OCI-M1 (cell line): ENCODE results near the gene SSH2.
"Not testable (repeated sequence)": the region's sequence is repeated elsewhere in the genome, so short reads cannot be mapped to it uniquely, and the experiment has no call there.

ENCODE experiments used
- DNase-seq: peaks from one replicate; lab custom pipeline; 2025; lab: John Stamatoyannopoulos, UW

Gene SSH2, protein sequence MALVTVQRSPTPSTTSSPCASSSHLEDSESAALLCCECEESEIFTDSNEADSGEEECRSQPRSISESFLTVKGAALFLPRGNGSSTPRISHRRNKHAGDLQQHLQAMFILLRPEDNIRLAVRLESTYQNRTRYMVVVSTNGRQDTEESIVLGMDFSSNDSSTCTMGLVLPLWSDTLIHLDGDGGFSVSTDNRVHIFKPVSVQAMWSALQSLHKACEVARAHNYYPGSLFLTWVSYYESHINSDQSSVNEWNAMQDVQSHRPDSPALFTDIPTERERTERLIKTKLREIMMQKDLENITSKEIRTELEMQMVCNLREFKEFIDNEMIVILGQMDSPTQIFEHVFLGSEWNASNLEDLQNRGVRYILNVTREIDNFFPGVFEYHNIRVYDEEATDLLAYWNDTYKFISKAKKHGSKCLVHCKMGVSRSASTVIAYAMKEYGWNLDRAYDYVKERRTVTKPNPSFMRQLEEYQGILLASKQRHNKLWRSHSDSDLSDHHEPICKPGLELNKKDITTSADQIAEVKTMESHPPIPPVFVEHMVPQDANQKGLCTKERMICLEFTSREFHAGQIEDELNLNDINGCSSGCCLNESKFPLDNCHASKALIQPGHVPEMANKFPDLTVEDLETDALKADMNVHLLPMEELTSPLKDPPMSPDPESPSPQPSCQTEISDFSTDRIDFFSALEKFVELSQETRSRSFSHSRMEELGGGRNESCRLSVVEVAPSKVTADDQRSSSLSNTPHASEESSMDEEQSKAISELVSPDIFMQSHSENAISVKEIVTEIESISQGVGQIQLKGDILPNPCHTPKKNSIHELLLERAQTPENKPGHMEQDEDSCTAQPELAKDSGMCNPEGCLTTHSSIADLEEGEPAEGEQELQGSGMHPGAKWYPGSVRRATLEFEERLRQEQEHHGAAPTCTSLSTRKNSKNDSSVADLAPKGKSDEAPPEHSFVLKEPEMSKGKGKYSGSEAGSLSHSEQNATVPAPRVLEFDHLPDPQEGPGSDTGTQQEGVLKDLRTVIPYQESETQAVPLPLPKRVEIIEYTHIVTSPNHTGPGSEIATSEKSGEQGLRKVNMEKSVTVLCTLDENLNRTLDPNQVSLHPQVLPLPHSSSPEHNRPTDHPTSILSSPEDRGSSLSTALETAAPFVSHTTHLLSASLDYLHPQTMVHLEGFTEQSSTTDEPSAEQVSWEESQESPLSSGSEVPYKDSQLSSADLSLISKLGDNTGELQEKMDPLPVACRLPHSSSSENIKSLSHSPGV (N-terminal part only)

GRCh38 chr17:29929533-29930408 is at the start of gene SSH2:
Gene SSH2 (minus strand): TSS chr17:29930228. CDS start chr17:29930000, 228 bp downstream.
- DNase-seq = peak; percentile 92

DNA sequence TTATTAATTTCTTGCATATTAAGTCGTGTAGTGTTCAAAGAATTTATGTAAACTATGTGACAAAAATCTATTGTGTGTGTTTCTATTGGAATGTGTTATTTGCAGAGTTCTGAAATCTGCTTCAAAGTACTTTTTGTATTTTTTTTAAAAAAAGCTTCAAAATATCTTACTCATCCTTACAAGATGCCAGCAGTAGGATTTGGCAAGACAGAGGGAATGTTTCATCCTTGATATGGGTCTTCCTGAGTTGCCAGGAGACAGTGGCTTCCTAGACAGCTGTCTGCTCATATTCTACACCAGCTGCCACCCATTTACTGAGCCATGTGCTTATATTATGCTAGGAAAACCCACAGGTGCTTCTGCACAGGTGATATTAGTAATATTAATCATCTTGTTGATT is 47.8 kb upstream of the SSH2 start:
- no peak for DNase-seq

GRCh38 chr17:29973005-29973404 is 43.0 kb upstream of the SSH2 start:
- DNase-seq = no peak

- DNase-seq = no peak
Measured at GRCh38 chr17:29972277-29972676, 42.2 kb upstream of the SSH2 start.

DNA sequence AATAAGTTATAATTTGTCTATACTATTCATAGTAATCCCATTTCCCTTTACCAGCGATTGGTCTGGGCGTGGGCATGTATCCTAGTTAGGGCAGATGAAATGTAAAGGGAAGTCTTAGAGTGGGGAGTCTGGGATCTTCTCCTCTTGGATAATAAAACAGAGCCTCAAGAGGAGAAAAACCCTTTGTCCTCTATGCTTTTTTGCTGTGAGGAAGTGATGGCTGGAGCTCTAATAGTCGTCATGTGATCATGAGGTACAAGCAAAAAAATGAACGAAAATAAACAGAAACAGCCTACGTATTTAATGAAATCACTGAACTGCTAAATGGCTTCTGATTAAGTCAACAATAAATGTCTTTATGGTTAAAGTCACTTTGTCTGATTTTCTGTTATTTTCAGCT is 38.2 kb upstream of the SSH2 start:
- no peak for DNase-seq

GRCh38 chr17:29962656-29963055 is 32.6 kb upstream of the SSH2 start:
- DNase-seq = no peak

DNA sequence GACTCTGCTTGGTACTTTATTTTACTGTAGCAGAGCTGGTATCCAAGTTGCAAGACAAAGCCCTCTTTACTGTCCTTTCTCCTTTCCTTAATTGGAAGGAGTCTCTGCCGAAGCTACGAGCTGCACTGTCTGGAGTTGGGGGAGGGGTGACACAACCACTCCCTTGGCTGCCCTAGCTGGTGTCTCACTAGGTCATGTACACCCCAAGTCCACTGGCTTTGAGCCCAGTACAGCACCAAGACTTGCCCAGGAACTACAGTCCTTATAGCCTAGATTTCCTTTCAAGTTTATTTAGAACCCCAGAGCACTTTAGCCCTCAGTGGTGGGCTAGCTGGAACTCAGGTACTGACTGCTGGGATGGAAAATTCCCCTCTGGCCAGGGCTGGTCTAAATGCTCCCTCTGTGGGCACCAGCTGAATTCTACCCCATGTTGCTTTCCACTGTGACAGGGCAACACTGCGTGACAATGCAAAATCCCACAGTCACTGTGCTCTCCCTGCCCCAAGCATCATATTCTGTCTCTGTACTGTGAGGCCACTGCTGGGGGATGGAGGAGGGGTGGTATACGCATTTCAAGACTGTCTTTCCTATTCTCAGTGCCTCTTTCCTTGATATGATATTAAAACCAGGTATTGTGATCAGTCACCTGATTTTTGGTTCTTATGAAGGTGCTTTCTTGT is 29.8 kb upstream of the SSH2 start:
- no peak for DNase-seq

DNA sequence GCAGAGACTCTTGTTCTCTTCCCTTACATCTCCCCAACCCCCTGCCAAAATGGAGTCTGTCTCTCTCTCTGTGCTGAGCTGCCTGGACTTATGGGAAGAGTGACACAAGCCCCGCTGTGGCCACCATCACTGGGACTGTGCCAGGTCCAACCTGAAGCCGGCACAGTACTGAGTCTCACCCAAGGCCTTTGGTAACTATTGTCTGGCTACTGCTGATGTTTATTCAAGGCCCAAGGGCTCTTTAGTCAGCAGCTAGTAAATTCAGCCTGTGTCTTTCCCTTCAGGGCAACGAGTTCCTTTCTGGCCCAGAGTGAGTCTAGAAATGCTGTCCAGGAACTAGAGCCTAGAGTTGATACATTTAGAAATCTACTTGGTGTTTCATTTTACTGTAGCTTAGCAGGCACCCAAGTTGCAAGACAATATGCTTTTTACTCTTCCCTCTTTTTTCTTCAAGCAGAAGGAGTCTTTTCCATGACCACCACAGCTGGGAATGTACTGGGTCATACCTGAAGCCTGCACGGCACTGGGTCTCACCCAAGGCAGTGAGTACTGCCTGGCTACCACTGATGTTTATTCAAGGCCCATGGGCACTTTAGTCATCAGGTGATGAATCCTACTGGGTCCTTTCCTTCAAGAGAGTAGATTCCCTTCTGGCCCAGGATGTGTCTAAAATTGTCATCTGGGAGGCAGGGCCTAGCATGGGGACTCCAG is 29.1 kb upstream of the SSH2 start:
- no peak for DNase-seq

DNA sequence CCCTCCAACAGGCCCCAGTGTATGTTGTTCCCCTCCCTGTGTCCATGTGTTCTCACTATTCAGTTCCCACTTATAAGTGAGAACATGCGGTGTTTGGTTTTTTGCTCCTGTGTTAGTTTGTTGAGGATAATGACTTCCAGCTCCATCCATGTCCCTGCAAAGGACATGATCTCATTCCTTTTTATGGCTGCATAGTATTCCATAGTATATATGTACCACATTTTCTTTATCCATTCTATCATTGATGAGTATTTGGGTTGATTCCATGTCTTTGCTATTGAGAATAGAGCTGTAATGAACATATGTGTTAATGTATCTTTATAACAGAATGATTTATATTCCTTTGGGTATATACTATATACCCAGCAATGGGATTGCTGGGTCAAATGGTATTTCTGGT is 27.5 kb upstream of the SSH2 start:
- not testable (repeated sequence) for DNase-seq

DNA sequence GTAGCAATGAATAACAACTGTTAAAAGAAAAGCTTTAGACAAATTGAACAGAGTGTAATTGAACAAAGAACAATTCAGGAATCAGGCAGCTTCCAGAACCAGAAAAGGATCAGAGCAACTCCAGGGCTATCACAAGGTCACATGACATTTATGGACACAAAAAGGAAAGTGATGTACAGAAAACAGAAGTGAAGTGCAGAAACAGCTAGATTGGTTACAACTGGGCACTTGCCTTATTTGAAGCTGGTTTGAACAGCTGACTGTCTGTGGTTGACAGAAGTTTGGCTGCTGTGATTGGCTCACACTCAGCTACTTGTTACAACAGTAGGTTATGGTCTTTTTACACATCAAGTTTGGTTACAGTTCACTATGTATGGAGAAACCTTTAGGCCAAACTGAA is 26.2 kb upstream of the SSH2 start:
- DNase-seq = peak; percentile 49

GRCh38 chr17:29954405-29954804 is 24.4 kb upstream of the SSH2 start:
- peak; percentile 7 for DNase-seq

GRCh38 chr17:29949696-29950095 is 19.7 kb upstream of the SSH2 start:
- DNase-seq = peak; percentile 40

- peak; percentile 93 for DNase-seq
Measured at GRCh38 chr17:29948448-29949215, 18.6 kb upstream of the SSH2 start.

DNA sequence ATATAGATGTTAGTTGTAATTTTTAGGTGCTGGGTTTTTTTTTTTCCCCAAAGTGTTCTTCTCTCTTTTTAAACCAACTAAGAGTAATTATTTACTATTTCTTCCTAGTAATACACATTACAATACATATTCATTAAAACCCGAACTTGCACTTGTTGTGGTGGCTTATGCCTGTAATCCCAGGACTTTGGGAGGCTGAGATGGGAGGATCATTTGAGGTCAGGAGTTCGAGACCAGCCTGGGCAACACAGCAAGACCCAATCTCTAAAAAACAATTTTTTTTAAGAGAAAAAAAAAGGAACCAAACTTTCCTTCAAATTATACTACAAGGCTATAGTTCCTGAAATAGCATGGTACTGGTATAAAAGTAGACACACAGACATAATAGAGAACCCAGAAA is 15.3 kb upstream of the SSH2 start:
- DNase-seq = no peak

GRCh38 chr17:29941334-29941733 is 11.3 kb upstream of the SSH2 start, which contains the start of gene EFCAB5:
Gene EFCAB5 (plus strand): TSS chr17:29941634. CDS start chr17:29941797, 163 bp downstream.
- DNase-seq = no peak

- no peak for DNase-seq
Measured at GRCh38 chr17:29936724-29937123, 6.7 kb upstream of the SSH2 start.

GRCh38 chr17:29935909-29936308 is 5.9 kb upstream of the SSH2 start:
- DNase-seq = not testable (repeated sequence)

DNA sequence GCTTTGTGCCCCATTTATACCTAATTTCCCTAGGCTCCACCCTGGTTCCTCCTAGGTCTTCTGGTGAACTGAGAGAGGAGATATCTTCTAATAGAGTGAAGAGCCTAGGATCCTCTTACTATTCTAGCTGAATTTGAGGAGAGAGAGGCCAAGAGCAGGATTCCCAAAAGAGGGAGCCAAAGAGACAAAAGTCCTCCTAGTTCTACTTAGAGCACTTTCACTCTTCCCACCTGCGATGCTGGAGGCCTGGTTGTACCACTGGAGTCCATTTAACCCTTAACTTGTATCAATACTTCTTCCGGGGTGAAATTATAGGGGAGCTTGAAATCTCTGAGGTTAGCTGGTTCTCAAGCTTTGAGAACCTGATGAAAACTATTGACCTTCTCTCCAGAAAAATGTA is 3.4 kb upstream of the SSH2 start:
- peak; percentile 67 for DNase-seq
